ENCODE measurements around the gene KCNMB3. TPM values are rescaled to one million over a fixed set of nuclear protein-coding genes. Genes with fewer than 3 reads are reported as not detected.

Gene KCNMB3
- total and polyA plus RNA-seq, 2 of the 8 experiments (the other 6 are each of a cell fraction or from before 2014, with no cell fraction given): 1.7 to 2.0 TPM

- TF ChIP-seq GTF2F1 (IDR thresholded peaks at IDR 0.05; ENCODE audit: borderline replicate concordance, low read depth, low read length) (no peak), CTBP2 (IDR thresholded peaks at IDR 0.05; ENCODE audit: borderline replicate concordance, insufficient read depth, insufficient read length, low read length) (no peak), TEAD4 (IDR thresholded peaks at IDR 0.05; ENCODE audit: low read depth, low read length) (no peak), RAD21 (IDR thresholded peaks at IDR 0.05 in 1 of 2, conservative IDR thresholded peaks at IDR 0.05 in 1 of 2; ENCODE audit: low read depth in 2 of 2, low read length in 2 of 2) (no peak), ATF2 (IDR thresholded peaks at IDR 0.05; ENCODE audit: low read length) (no peak)
Measured at GRCh38 chr3:179264449-179264848, 13.5 kb upstream of the KCNMB3 start (continued).
